ENCODE results near the gene TASP1. TPM values are rescaled to one million over a fixed set of nuclear protein-coding genes. Genes with fewer than 3 reads are reported as not detected.
A peak's percentile ranks its signal among the peaks of the same experiment; 100 is the strongest.

The TASP1 gene
- total RNA-seq, 1 donor from 2014 or later, result 22.8 TPM

GRCh38 chr20:13396826-13397225 is 241.9 kb downstream of the TASP1 start:
- peaks cover 9% of the 10 kb centered on the region for H3K4me1 Mint-ChIP-seq
- H3K9me3 Mint-ChIP-seq, result no peaks in the 10 kb centered on the region
- DNase-seq (ENCODE audit: low spot score in 2 of 2, unreplicated experiment in 2 of 2), result no peak
- no peaks in the 10 kb centered on the region for H3K27me3 Mint-ChIP-seq (ENCODE audit: low read depth)
- peak overlapping the region; percentile 50 for H3K27ac Mint-ChIP-seq
- no peak for TF ChIP-seq CTCF (IDR thresholded peaks at IDR 0.05; ENCODE audit: unreplicated experiment)
- no peak overlapping the region for H3K4me3 Mint-ChIP-seq
- peaks cover 3% of the 10 kb centered on the region for H3K36me3 Mint-ChIP-seq

GRCh38 chr20:13396022-13396421 is 242.7 kb downstream of the TASP1 start:
- no peak for DNase-seq (ENCODE audit: low spot score in 2 of 2, unreplicated experiment in 2 of 2)
- H3K27ac Mint-ChIP-seq, result peak overlapping the region; percentile 23
- H3K4me3 Mint-ChIP-seq, result no peak overlapping the region
- H3K27me3 Mint-ChIP-seq (ENCODE audit: low read depth), result no peaks in the 10 kb centered on the region
- no peak for TF ChIP-seq CTCF (IDR thresholded peaks at IDR 0.05; ENCODE audit: unreplicated experiment)
- H3K36me3 Mint-ChIP-seq, result peaks cover 7% of the 10 kb centered on the region
- H3K4me1 Mint-ChIP-seq, result peaks cover 14% of the 10 kb centered on the region
- H3K9me3 Mint-ChIP-seq, result no peaks in the 10 kb centered on the region

GRCh38 chr20:13395232-13395631 is 243.5 kb downstream of the TASP1 start:
- TF ChIP-seq CTCF (IDR thresholded peaks at IDR 0.05; ENCODE audit: unreplicated experiment), result no peak
- H3K4me3 Mint-ChIP-seq, result no peak overlapping the region
- no peak for DNase-seq (ENCODE audit: low spot score in 2 of 2, unreplicated experiment in 2 of 2)
- H3K9me3 Mint-ChIP-seq, result no peaks in the 10 kb centered on the region
- H3K36me3 Mint-ChIP-seq, result peaks cover 11% of the 10 kb centered on the region
- H3K27me3 Mint-ChIP-seq (ENCODE audit: low read depth), result no peaks in the 10 kb centered on the region
- peaks cover 14% of the 10 kb centered on the region for H3K4me1 Mint-ChIP-seq
- H3K27ac Mint-ChIP-seq, result no peak overlapping the region

GRCh38 chr20:13392391-13392790 is 246.3 kb downstream of the TASP1 start:
- Mint-ChIP-seq H3K9me3 (no peaks in the 10 kb centered on the region), H3K4me1 (peaks cover 24% of the 10 kb centered on the region), H3K27me3 (ENCODE audit: low read depth) (no peaks in the 10 kb centered on the region), H3K27ac (no peak overlapping the region), H3K4me3 (no peak overlapping the region), H3K36me3 (peaks cover 19% of the 10 kb centered on the region)
- no peak for TF ChIP-seq CTCF (IDR thresholded peaks at IDR 0.05; ENCODE audit: unreplicated experiment)
- DNase-seq (ENCODE audit: low spot score in 2 of 2, unreplicated experiment in 2 of 2), result no peak

GRCh38 chr20:13389115-13389514 is 249.6 kb downstream of the TASP1 start:
- Mint-ChIP-seq H3K4me3 (no peak overlapping the region), H3K9me3 (no peaks in the 10 kb centered on the region), H3K27me3 (ENCODE audit: low read depth) (no peaks in the 10 kb centered on the region), H3K4me1 (peaks cover 15% of the 10 kb centered on the region), H3K36me3 (peaks cover 30% of the 10 kb centered on the region), H3K27ac (peak overlapping the region; percentile 77)
- DNase-seq (ENCODE audit: low spot score in 2 of 2, unreplicated experiment in 2 of 2), result no peak
- TF ChIP-seq CTCF (IDR thresholded peaks at IDR 0.05; ENCODE audit: unreplicated experiment), result no peak

GRCh38 chr20:13384132-13384531 is 254.6 kb downstream of the TASP1 start:
- Mint-ChIP-seq H3K36me3 (peaks cover 38% of the 10 kb centered on the region), H3K4me1 (peaks cover 10% of the 10 kb centered on the region), H3K4me3 (no peak overlapping the region), H3K9me3 (peaks cover 18% of the 10 kb centered on the region), H3K27me3 (ENCODE audit: low read depth) (no peaks in the 10 kb centered on the region), H3K27ac (no peak overlapping the region)
- no peak for DNase-seq (ENCODE audit: low spot score in 2 of 2, unreplicated experiment in 2 of 2)
- TF ChIP-seq CTCF (IDR thresholded peaks at IDR 0.05; ENCODE audit: unreplicated experiment), result no peak

Data from mesothelial cell of epicardium (in vitro differentiated cells).